ENCODE results near the gene BBS2. TPM values are rescaled to one million over a fixed set of nuclear protein-coding genes. Genes with fewer than 3 reads are reported as not detected.

Gene BBS2
- total RNA-seq, 4 donors from 2014 or later: 44.1 to 209 (median 82.8) TPM

DNA sequence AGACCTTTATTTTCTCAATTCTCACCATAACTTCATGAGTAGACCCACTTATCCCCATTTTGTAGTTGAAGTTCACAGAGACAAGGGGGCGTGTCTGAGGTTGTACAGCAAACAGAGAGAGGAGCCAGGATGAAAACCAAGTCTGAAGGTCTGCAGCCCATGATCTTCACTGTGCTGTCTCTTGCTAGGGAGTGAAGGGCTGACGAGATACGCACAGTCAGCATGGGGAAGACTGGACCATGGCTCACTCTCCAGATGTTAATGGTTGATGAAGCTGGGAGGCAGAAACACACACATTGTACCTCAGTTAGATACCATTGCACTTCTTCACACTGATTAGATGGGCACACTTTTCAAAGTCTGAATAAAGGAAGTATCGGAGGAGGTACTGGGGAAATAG, 39.3 kb upstream of the BBS2 start:
- TF ChIP-seq, protein P1, sequence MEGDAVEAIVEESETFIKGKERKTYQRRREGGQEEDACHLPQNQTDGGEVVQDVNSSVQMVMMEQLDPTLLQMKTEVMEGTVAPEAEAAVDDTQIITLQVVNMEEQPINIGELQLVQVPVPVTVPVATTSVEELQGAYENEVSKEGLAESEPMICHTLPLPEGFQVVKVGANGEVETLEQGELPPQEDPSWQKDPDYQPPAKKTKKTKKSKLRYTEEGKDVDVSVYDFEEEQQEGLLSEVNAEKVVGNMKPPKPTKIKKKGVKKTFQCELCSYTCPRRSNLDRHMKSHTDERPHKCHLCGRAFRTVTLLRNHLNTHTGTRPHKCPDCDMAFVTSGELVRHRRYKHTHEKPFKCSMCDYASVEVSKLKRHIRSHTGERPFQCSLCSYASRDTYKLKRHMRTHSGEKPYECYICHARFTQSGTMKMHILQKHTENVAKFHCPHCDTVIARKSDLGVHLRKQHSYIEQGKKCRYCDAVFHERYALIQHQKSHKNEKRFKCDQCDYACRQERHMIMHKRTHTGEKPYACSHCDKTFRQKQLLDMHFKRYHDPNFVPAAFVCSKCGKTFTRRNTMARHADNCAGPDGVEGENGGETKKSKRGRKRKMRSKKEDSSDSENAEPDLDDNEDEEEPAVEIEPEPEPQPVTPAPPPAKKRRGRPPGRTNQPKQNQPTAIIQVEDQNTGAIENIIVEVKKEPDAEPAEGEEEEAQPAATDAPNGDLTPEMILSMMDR (IDR thresholded peaks at IDR 0.05): no peak
- no peak for TF ChIP-seq POLR2A (IDR thresholded peaks at IDR 0.05)
- no peak for DNase-seq
- no peaks in the 10 kb centered on the region for H3K27me3 ChIP-seq
- H3K36me3 ChIP-seq: no peaks in the 10 kb centered on the region
- no peak overlapping the region for H3K27ac ChIP-seq
- H3K4me1 ChIP-seq: no peaks in the 10 kb centered on the region
- H3K9me3 ChIP-seq: no peaks in the 10 kb centered on the region
- intact Hi-C loops (cut with DNase I; ENCODE audit: low total_unique reads): no loop called here
- no peak overlapping the region for H3K4me3 ChIP-seq

GRCh38 chr16:56558024-56558747, 38.4 kb upstream of the BBS2 start:
- TF ChIP-seq, protein P1 (IDR thresholded peaks at IDR 0.05): no peak
- Histone ChIP-seq H3K36me3 (no peaks in the 10 kb centered on the region), H3K27me3 (no peaks in the 10 kb centered on the region), H3K4me1 (no peaks in the 10 kb centered on the region), H3K4me3 (no peak overlapping the region), H3K9me3 (no peaks in the 10 kb centered on the region), H3K27ac (no peak overlapping the region)
- intact Hi-C loops (cut with DNase I; ENCODE audit: low total_unique reads): no loop called here
- no peak for DNase-seq

- Histone ChIP-seq H3K9me3 (no peaks in the 10 kb centered on the region), H3K4me1 (no peaks in the 10 kb centered on the region), H3K36me3 (no peaks in the 10 kb centered on the region), H3K27ac (no peak overlapping the region), H3K27me3 (no peaks in the 10 kb centered on the region), H3K4me3 (no peak overlapping the region)
- DNase-seq: no peak
- TF ChIP-seq, protein P1 (IDR thresholded peaks at IDR 0.05): no peak
- no peak for TF ChIP-seq POLR2A (IDR thresholded peaks at IDR 0.05)
- intact Hi-C loops (cut with DNase I; ENCODE audit: low total_unique reads): no loop called here
Measured at GRCh38 chr16:56554441-56554840, 34.6 kb upstream of the BBS2 start.

- no peaks in the 10 kb centered on the region for H3K4me1 ChIP-seq
- H3K27me3 ChIP-seq: no peaks in the 10 kb centered on the region
- peak in 1 of 2 donors; percentile 28 for DNase-seq
- intact Hi-C loops (cut with DNase I; ENCODE audit: low total_unique reads): no loop called here
- H3K27ac ChIP-seq: no peak overlapping the region
- no peaks in the 10 kb centered on the region for H3K36me3 ChIP-seq
- no peak for TF ChIP-seq POLR2A (IDR thresholded peaks at IDR 0.05)
- TF ChIP-seq, protein P1 (IDR thresholded peaks at IDR 0.05): no peak
- no peaks in the 10 kb centered on the region for H3K9me3 ChIP-seq
- H3K4me3 ChIP-seq: no peak overlapping the region
Measured at GRCh38 chr16:56551796-56552738, 32.2 kb upstream of the BBS2 start.

All from uterus (tissue), 4 donors.